RPMI8226 (cell line): ENCODE results near the gene LYSMD3.
A peak's percentile ranks its signal among the peaks of the same experiment; 100 is the strongest.

Experiments used
- DNase-seq: peaks from one replicate; pipeline ENCODE4 v3.0.0-alpha.2; 2015

The LYSMD3 gene

GRCh38 chr5:90547072-90547536 is 17.7 kb upstream of the LYSMD3 start:
- DNase-seq, result no peak

- no peak for DNase-seq
Observed at GRCh38 chr5:90546216-90546837, 16.9 kb upstream of the LYSMD3 start.

GRCh38 chr5:90545511-90545910 is 16.1 kb upstream of the LYSMD3 start:
- DNase-seq, result no peak

GRCh38 chr5:90542827-90543519 is 13.6 kb upstream of the LYSMD3 start:
- no peak for DNase-seq

GRCh38 chr5:90534922-90535321 is 5.5 kb upstream of the LYSMD3 start:
- no peak for DNase-seq

- DNase-seq, result no peak
Observed at GRCh38 chr5:90533794-90534193, 4.4 kb upstream of the LYSMD3 start.

GRCh38 chr5:90530736-90531487 is 1.5 kb upstream of the LYSMD3 start:
- peak; percentile 18 for DNase-seq

- DNase-seq, result peak; percentile 83
Observed at GRCh38 chr5:90529939-90530677, 724 bp upstream of the LYSMD3 start.

GRCh38 chr5:90528601-90529193 is 687 bp downstream of the LYSMD3 start:
- DNase-seq, result peak; percentile 58

GRCh38 chr5:90519081-90519480 is 10.3 kb downstream of the LYSMD3 start:
- no peak for DNase-seq

GRCh38 chr5:90518661-90519060 is 10.7 kb downstream of the LYSMD3 start:
- DNase-seq, result peak; percentile 23

- no peak for DNase-seq
Observed at GRCh38 chr5:90514520-90514919, 14.9 kb downstream of the LYSMD3 start.

GRCh38 chr5:90510438-90510837 is 18.9 kb downstream of the LYSMD3 start:
- DNase-seq, result no peak

- DNase-seq, result no peak
Observed at GRCh38 chr5:90506221-90506620, 23.2 kb downstream of the LYSMD3 start.

GRCh38 chr5:90504743-90505142 is 24.6 kb downstream of the LYSMD3 start:
- DNase-seq, result no peak

- no peak for DNase-seq
Observed at GRCh38 chr5:90503596-90503995, 25.8 kb downstream of the LYSMD3 start.

- no peak for DNase-seq
Observed at GRCh38 chr5:90495146-90495545, 34.2 kb downstream of the LYSMD3 start.

- DNase-seq, result no peak
Observed at GRCh38 chr5:90494043-90494442, 35.3 kb downstream of the LYSMD3 start.

GRCh38 chr5:90488791-90489190 is 40.6 kb downstream of the LYSMD3 start:
- no peak for DNase-seq

GRCh38 chr5:90484540-90484939 is 44.8 kb downstream of the LYSMD3 start:
- DNase-seq, result no peak

- no peak for DNase-seq
Observed at GRCh38 chr5:90483206-90483605, 46.2 kb downstream of the LYSMD3 start.

- no peak for DNase-seq
Observed at GRCh38 chr5:90480699-90481098, 48.7 kb downstream of the LYSMD3 start.
